Measurements from ENCODE around the gene HIGD2A. TPM values are rescaled to one million over a fixed set of nuclear protein-coding genes. Genes with fewer than 3 reads are reported as not detected.

The HIGD2A gene
- total and polyA plus RNA-seq, 2 of the 13 experiments (the other 11 are each of a cell fraction or from before 2014, with no cell fraction given) = 89.2 to 146 TPM

DNA sequence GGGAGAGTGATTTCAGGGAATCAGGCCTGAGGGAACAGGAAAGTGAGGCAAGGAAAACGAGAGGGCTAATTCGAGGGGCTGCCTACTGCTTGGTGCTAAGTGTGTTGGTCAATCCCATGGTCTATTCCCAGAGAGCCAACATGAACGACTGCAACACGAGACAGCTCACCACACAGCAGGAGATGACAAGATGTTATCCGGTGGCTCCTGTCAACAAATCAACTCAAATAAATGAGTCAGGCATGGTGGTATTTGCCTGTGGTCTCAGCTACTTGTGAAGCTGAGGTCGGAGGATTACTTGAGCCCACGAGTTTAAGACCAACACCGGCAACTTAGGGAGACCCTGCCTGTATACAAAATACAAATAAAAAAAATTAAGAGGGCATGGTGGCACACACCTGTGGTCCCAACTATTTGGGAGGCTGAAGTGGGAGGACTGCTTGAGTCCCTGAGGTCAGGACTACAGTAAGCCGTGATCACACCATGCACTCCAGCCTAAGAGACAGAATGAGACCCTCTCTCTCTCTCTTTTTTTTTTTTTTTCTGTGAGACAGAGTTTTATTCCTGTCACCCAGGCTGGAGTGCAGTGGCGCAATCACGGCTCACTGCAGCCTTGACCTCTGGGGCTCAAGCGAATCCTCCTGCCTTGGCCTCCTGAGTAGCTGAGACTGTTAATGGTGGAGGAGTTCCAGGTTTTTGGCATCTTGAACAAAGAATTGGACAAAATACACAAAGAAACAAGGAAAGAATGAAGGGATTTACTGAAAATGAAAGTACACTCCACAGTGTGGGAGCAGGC lies 50.6 kb downstream of the HIGD2A start (continued):
- TF ChIP-seq NR2C2 (CRISPR knock-in tag; IDR thresholded peaks at IDR 0.05; ENCODE audit: borderline replicate concordance) (no peak), HCFC1 (IDR thresholded peaks at IDR 0.05; ENCODE audit: low read depth, low read length) (no peak), IRX3 (CRISPR knock-in tag; IDR thresholded peaks at IDR 0.05; ENCODE audit: borderline replicate concordance, low read depth) (no peak), ZNF839 (CRISPR knock-in tag; IDR thresholded peaks at IDR 0.05; ENCODE audit: borderline replicate concordance) (no peak), ZNF20 (CRISPR knock-in tag; IDR thresholded peaks at IDR 0.05) (no peak), ZBTB21 (CRISPR knock-in tag; IDR thresholded peaks at IDR 0.05) (no peak), MED1 (CRISPR knock-in tag; IDR thresholded peaks at IDR 0.05) (peak; percentile 55)
- TF ChIP-seq, protein P1, sequence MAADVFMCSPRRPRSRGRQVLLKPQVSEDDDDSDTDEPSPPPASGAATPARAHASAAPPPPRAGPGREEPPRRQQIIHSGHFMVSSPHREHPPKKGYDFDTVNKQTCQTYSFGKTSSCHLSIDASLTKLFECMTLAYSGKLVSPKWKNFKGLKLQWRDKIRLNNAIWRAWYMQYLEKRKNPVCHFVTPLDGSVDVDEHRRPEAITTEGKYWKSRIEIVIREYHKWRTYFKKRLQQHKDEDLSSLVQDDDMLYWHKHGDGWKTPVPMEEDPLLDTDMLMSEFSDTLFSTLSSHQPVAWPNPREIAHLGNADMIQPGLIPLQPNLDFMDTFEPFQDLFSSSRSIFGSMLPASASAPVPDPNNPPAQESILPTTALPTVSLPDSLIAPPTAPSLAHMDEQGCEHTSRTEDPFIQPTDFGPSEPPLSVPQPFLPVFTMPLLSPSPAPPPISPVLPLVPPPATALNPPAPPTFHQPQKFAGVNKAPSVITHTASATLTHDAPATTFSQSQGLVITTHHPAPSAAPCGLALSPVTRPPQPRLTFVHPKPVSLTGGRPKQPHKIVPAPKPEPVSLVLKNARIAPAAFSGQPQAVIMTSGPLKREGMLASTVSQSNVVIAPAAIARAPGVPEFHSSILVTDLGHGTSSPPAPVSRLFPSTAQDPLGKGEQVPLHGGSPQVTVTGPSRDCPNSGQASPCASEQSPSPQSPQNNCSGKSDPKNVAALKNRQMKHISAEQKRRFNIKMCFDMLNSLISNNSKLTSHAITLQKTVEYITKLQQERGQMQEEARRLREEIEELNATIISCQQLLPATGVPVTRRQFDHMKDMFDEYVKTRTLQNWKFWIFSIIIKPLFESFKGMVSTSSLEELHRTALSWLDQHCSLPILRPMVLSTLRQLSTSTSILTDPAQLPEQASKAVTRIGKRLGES (CRISPR knock-in tag; IDR thresholded peaks at IDR 0.05; ENCODE audit: borderline replicate concordance) = no peak
- TF ChIP-seq, protein P2, sequence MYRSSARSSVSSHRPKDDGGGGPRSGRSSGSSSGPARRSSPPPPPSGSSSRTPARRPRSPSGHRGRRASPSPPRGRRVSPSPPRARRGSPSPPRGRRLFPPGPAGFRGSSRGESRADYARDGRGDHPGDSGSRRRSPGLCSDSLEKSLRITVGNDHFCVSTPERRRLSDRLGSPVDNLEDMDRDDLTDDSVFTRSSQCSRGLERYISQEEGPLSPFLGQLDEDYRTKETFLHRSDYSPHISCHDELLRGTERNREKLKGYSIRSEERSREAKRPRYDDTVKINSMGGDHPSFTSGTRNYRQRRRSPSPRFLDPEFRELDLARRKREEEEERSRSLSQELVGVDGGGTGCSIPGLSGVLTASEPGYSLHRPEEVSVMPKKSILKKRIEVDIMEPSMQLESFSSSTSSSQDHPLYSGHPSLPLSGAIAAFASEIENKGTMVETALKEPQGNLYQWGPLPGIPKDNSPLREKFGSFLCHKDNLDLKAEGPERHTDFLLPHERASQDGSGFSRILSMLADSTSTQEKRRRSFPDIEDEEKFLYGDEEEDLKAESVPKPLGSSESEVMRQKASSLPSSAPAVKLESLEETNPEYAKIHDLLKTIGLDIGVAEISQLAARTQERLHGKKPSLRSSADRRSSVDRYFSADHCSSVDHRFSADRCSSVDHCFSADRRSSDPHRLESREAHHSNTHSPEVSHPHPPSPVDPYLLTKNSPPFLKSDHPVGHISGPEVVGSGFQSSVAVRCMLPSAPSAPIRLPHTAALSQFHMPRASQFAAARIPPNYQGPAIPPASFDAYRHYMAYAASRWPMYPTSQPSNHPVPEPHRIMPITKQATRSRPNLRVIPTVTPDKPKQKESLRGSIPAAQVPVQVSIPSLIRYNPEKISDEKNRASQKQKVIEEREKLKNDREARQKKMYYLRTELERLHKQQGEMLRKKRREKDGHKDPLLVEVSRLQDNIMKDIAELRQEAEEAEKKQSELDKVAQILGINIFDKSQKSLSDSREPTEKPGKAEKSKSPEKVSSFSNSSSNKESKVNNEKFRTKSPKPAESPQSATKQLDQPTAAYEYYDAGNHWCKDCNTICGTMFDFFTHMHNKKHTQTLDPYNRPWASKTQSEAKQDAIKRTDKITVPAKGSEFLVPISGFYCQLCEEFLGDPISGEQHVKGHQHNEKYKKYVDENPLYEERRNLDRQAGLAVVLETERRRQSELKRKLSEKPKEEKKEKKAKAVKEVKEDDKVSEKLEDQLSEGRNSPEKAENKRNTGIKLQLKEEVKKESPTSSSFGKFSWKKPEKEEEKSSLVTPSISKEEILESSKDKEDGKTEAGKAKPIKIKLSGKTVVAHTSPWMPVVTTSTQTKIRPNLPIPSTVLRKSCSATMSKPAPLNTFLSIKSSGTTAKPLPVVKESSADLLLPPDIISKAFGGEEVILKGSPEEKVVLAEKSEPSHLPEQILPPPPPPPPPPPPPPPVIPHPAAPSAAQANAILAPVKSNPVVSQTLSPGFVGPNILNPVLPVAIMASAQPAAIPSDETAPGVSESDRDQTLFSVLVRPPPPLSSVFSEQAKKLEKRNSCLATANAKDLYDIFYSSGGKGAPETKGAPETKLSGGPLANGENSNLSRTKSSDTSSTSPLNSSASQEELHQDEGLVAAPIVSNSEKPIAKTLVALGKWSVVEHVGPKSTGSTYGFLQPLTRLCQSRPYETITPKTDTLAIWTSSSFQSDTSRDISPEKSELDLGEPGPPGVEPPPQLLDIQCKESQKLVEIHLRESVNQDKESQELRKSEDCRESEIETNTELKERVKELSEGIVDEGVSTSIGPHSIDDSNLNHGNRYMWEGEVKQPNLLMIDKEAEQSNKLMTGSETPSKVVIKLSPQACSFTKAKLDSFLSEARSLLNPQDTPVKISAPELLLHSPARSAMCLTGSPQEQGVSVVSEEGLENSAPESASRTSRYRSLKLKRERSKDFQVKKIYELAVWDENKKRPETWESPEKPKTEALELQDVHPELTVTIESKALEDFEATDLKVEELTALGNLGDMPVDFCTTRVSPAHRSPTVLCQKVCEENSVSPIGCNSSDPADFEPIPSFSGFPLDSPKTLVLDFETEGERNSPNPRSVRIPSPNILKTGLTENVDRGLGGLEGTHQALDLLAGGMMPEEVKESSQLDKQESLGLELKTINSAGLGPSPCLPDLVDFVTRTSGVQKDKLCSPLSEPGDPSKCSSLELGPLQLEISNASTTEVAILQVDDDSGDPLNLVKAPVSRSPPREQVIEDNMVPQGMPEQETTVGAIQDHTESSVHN (CRISPR knock-in tag; IDR thresholded peaks at IDR 0.05) = no peak
- TF ChIP-seq, protein P3, sequence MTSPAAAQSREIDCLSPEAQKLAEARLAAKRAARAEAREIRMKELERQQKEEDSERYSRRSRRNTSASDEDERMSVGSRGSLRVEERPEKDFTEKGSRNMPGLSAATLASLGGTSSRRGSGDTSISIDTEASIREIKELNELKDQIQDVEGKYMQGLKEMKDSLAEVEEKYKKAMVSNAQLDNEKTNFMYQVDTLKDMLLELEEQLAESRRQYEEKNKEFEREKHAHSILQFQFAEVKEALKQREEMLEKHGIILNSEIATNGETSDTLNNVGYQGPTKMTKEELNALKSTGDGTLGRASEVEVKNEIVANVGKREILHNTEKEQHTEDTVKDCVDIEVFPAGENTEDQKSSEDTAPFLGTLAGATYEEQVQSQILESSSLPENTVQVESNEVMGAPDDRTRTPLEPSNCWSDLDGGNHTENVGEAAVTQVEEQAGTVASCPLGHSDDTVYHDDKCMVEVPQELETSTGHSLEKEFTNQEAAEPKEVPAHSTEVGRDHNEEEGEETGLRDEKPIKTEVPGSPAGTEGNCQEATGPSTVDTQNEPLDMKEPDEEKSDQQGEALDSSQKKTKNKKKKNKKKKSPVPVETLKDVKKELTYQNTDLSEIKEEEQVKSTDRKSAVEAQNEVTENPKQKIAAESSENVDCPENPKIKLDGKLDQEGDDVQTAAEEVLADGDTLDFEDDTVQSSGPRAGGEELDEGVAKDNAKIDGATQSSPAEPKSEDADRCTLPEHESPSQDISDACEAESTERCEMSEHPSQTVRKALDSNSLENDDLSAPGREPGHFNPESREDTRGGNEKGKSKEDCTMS (CRISPR knock-in tag; conservative IDR thresholded peaks at IDR 0.05) = no peak
- TF ChIP-seq, protein P4, sequence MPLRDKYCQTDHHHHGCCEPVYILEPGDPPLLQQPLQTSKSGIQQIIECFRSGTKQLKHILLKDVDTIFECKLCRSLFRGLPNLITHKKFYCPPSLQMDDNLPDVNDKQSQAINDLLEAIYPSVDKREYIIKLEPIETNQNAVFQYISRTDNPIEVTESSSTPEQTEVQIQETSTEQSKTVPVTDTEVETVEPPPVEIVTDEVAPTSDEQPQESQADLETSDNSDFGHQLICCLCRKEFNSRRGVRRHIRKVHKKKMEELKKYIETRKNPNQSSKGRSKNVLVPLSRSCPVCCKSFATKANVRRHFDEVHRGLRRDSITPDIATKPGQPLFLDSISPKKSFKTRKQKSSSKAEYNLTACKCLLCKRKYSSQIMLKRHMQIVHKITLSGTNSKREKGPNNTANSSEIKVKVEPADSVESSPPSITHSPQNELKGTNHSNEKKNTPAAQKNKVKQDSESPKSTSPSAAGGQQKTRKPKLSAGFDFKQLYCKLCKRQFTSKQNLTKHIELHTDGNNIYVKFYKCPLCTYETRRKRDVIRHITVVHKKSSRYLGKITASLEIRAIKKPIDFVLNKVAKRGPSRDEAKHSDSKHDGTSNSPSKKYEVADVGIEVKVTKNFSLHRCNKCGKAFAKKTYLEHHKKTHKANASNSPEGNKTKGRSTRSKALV (CRISPR knock-in tag; IDR thresholded peaks at IDR 0.05) = no peak

Measured in HepG2 (cell line).